Measurements from ENCODE around the gene HDAC4. TPM values are rescaled to one million over a fixed set of nuclear protein-coding genes. Genes with fewer than 3 reads are reported as not detected.

The HDAC4 gene
- total RNA-seq, 4 donors from 2014 or later = 51.4 to 107 (median 70.8) TPM

- no peak for DNase-seq (ENCODE audit: low spot score in 2 of 2)
- no peaks in the 10 kb centered on the region for H3K9me3 ChIP-seq
- H3K27me3 ChIP-seq = no peaks in the 10 kb centered on the region
- H3K27ac ChIP-seq = no peak overlapping the region
- TF ChIP-seq POLR2AphosphoS5 (IDR thresholded peaks at IDR 0.05) = no peak
- no peak for TF ChIP-seq EP300 (IDR thresholded peaks at IDR 0.05)
- no peak for TF ChIP-seq POLR2A (IDR thresholded peaks at IDR 0.05)
- no peak for TF ChIP-seq CTCF (IDR thresholded peaks at IDR 0.05)
- H3K4me1 ChIP-seq = no peaks in the 10 kb centered on the region
- no peak overlapping the region for H3K4me3 ChIP-seq
- H3K36me3 ChIP-seq = no peaks in the 10 kb centered on the region
- 76% methylated on average over 8 of the region's 8 CpGs for WGBS
Measured at GRCh38 chr2:239411549-239412319, 10.9 kb upstream of the HDAC4 start.

GRCh38 chr2:239411117-239411516, 10.3 kb upstream of the HDAC4 start:
- Histone ChIP-seq H3K9me3 (no peaks in the 10 kb centered on the region), H3K27me3 (no peaks in the 10 kb centered on the region)
- WGBS = 94% methylated on average over 5 of the region's 5 CpGs

GRCh38 chr2:239409976-239410375, 9.2 kb upstream of the HDAC4 start:
- no peak for TF ChIP-seq POLR2A (IDR thresholded peaks at IDR 0.05)
- TF ChIP-seq EP300 (IDR thresholded peaks at IDR 0.05) = no peak
- no peak for TF ChIP-seq POLR2AphosphoS5 (IDR thresholded peaks at IDR 0.05)
- TF ChIP-seq CTCF (IDR thresholded peaks at IDR 0.05) = no peak
- Histone ChIP-seq H3K36me3 (no peaks in the 10 kb centered on the region), H3K9me3 (no peaks in the 10 kb centered on the region), H3K4me3 (no peak overlapping the region), H3K27ac (no peak overlapping the region), H3K4me1 (no peaks in the 10 kb centered on the region), H3K27me3 (no peaks in the 10 kb centered on the region)
- DNase-seq (ENCODE audit: low spot score in 2 of 2) = no peak
- 86% methylated on average over 6 of the region's 6 CpGs for WGBS

More at GRCh38 chr2:239411117-239411516, 10.3 kb upstream of the HDAC4 start:
- no peak overlapping the region for H3K4me3 ChIP-seq
- no peak overlapping the region for H3K27ac ChIP-seq
- H3K4me1 ChIP-seq = no peaks in the 10 kb centered on the region
- H3K36me3 ChIP-seq = no peaks in the 10 kb centered on the region
- TF ChIP-seq EP300 (IDR thresholded peaks at IDR 0.05) (no peak), CTCF (IDR thresholded peaks at IDR 0.05) (no peak), POLR2A (IDR thresholded peaks at IDR 0.05) (no peak)
- DNase-seq (ENCODE audit: low spot score in 2 of 2) = no peak

GRCh38 chr2:239407112-239407511, 6.3 kb upstream of the HDAC4 start:
- peaks cover 7% of the 10 kb centered on the region for H3K4me1 ChIP-seq
- no peaks in the 10 kb centered on the region for H3K27me3 ChIP-seq
- WGBS = 88% methylated on average over 13 of the region's 13 CpGs
- H3K27ac ChIP-seq = no peak overlapping the region
- H3K4me3 ChIP-seq = no peak overlapping the region
- H3K36me3 ChIP-seq = no peaks in the 10 kb centered on the region
- no peaks in the 10 kb centered on the region for H3K9me3 ChIP-seq
- peak in 1 of 2 donors; percentile 65 for DNase-seq (ENCODE audit: low spot score in 2 of 2)
- TF ChIP-seq POLR2A (IDR thresholded peaks at IDR 0.05) (no peak), EP300 (IDR thresholded peaks at IDR 0.05) (no peak), CTCF (IDR thresholded peaks at IDR 0.05) (no peak), POLR2AphosphoS5 (IDR thresholded peaks at IDR 0.05) (no peak)

GRCh38 chr2:239406316-239406995, 5.6 kb upstream of the HDAC4 start:
- Histone ChIP-seq H3K36me3 (no peaks in the 10 kb centered on the region), H3K9me3 (no peaks in the 10 kb centered on the region), H3K4me3 (no peak overlapping the region), H3K27ac (no peak overlapping the region), H3K4me1 (peaks cover 9% of the 10 kb centered on the region), H3K27me3 (no peaks in the 10 kb centered on the region)
- peak in 1 of 2 donors; percentile 53 for DNase-seq (ENCODE audit: low spot score in 2 of 2)
- WGBS = 92% methylated on average over 11 of the region's 11 CpGs
- no peak for TF ChIP-seq EP300 (IDR thresholded peaks at IDR 0.05)
- TF ChIP-seq POLR2AphosphoS5 (IDR thresholded peaks at IDR 0.05) = no peak
- TF ChIP-seq CTCF (IDR thresholded peaks at IDR 0.05) = no peak
